Measurements from ENCODE around the gene CRYBG2.

DNA sequence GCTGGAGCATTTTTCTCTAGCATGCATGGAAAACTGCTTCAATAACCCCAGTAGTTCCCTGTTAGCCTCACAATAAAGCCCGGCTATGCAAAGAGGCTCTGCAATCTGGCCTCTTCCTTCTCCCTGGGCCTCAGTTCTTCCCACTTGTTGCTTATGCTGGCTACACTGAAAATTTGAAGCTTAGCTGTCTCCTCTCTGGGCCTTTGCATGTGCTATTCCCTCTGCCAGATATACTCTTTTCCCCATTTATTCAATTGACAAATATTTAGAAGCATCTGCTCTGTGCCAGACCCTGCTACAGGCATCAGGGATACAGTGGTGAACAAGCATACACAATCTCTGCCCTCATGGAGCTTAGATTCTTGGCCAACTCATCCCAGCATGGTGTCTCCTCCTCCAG lies 15.3 kb downstream of the CRYBG2 start:
- TF ChIP-seq, protein P1, sequence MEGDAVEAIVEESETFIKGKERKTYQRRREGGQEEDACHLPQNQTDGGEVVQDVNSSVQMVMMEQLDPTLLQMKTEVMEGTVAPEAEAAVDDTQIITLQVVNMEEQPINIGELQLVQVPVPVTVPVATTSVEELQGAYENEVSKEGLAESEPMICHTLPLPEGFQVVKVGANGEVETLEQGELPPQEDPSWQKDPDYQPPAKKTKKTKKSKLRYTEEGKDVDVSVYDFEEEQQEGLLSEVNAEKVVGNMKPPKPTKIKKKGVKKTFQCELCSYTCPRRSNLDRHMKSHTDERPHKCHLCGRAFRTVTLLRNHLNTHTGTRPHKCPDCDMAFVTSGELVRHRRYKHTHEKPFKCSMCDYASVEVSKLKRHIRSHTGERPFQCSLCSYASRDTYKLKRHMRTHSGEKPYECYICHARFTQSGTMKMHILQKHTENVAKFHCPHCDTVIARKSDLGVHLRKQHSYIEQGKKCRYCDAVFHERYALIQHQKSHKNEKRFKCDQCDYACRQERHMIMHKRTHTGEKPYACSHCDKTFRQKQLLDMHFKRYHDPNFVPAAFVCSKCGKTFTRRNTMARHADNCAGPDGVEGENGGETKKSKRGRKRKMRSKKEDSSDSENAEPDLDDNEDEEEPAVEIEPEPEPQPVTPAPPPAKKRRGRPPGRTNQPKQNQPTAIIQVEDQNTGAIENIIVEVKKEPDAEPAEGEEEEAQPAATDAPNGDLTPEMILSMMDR (IDR thresholded peaks at IDR 0.05): no peak
- TF ChIP-seq EZH2phosphoT487 (IDR thresholded peaks at IDR 0.05) (no peak), EZH2 (IDR thresholded peaks at IDR 0.05) (no peak)

All from neural progenitor cell (in vitro differentiated cells).